Mucosa of rectum (tissue), 2 donors: ENCODE data around the gene CD300LD.

Experiments used
- H3K27ac ChIP-seq, 2 donors: one replicate each; pipeline ENCODE4 v1.7.0; 2013; ENCODE audit warnings: inconsistent platforms in 2 of 2, low read depth in 2 of 2, low read length in 2 of 2
- H3K27me3 ChIP-seq, 2 donors: one replicate each; pipeline ENCODE4 v1.7.0; 2013; ENCODE audit warnings: low read length in 2 of 2; ENCODE audit not compliant: control insufficient read depth in 2 of 2, insufficient read depth in 2 of 2
- H3K36me3 ChIP-seq, 2 donors: one replicate each; pipeline ENCODE4 v1.7.0; 2013; ENCODE audit warnings: low read length in 2 of 2; ENCODE audit not compliant: control insufficient read depth in 2 of 2, insufficient read depth in 2 of 2
- H3K4me1 ChIP-seq, 2 donors: one replicate each; pipeline ENCODE4 v1.7.0; 2013; ENCODE audit warnings: low read length in 2 of 2, mild to moderate bottlenecking in 1 of 2; ENCODE audit not compliant: control insufficient read depth in 2 of 2, insufficient read depth in 2 of 2
- H3K4me3 ChIP-seq, 2 donors: one replicate each; pipeline ENCODE4 v1.7.0; 2013; ENCODE audit warnings: low read length in 2 of 2
- H3K9ac ChIP-seq, 2 donors: one replicate each; pipeline ENCODE4 v1.7.0; 2013; ENCODE audit warnings: low read length in 2 of 2, low read depth in 1 of 2, mild to moderate bottlenecking in 1 of 2
- H3K9me3 ChIP-seq, 2 donors: one replicate each; pipeline ENCODE4 v1.7.0; 2013; ENCODE audit warnings: low read length in 2 of 2; ENCODE audit not compliant: control insufficient read depth in 2 of 2
- donor health status: healthy.
- donor health status: Normal muscosa, but diverticular disease.

The CD300LD gene

GRCh38 chr17:74599023-74599399 lies 6.9 kb upstream of the CD300LD start:
- H3K9me3 ChIP-seq: no peaks in the 10 kb centered on the region
- no peak overlapping the region for H3K27ac ChIP-seq
- peaks cover 0 to 2% of the 10 kb centered on the region in 2 donors for H3K4me1 ChIP-seq
- no peak overlapping the region for H3K4me3 ChIP-seq
- no peaks in the 10 kb centered on the region for H3K36me3 ChIP-seq
- H3K9ac ChIP-seq: no peak overlapping the region
- peaks cover 0 to 3% of the 10 kb centered on the region in 2 donors for H3K27me3 ChIP-seq

- H3K9me3 ChIP-seq: no peaks in the 10 kb centered on the region
- H3K9ac ChIP-seq: no peak overlapping the region
- H3K4me1 ChIP-seq: peaks cover 0 to 2% of the 10 kb centered on the region in 2 donors
- H3K27ac ChIP-seq: no peak overlapping the region
- peaks cover 0 to 3% of the 10 kb centered on the region in 2 donors for H3K27me3 ChIP-seq
- H3K4me3 ChIP-seq: no peak overlapping the region
- no peaks in the 10 kb centered on the region for H3K36me3 ChIP-seq
These were observed 6.4 kb upstream of the CD300LD start for GRCh38 chr17:74598346-74599022.

GRCh38 chr17:74597069-74597790 lies 5.1 kb upstream of the CD300LD start:
- Histone ChIP-seq H3K27me3 (peaks cover 0 to 3% of the 10 kb centered on the region in 2 donors), H3K36me3 (no peaks in the 10 kb centered on the region), H3K4me1 (peaks cover 0 to 2% of the 10 kb centered on the region in 2 donors), H3K27ac (no peak overlapping the region), H3K4me3 (no peak overlapping the region), H3K9me3 (no peaks in the 10 kb centered on the region), H3K9ac (no peak overlapping the region)

- H3K36me3 ChIP-seq: no peaks in the 10 kb centered on the region
- peaks cover 0 to 3% of the 10 kb centered on the region in 2 donors for H3K27me3 ChIP-seq
- peaks cover 0 to 2% of the 10 kb centered on the region in 2 donors for H3K4me1 ChIP-seq
- H3K27ac ChIP-seq: no peak overlapping the region
- no peak overlapping the region for H3K9ac ChIP-seq
- no peaks in the 10 kb centered on the region for H3K9me3 ChIP-seq
- no peak overlapping the region for H3K4me3 ChIP-seq
These were observed 3.1 kb upstream of the CD300LD start for GRCh38 chr17:74595037-74595750.

- no peak overlapping the region for H3K4me3 ChIP-seq
- H3K4me1 ChIP-seq: no peaks in the 10 kb centered on the region
- no peak overlapping the region for H3K9ac ChIP-seq
- no peaks in the 10 kb centered on the region for H3K36me3 ChIP-seq
- no peak overlapping the region for H3K27ac ChIP-seq
- no peaks in the 10 kb centered on the region for H3K9me3 ChIP-seq
- H3K27me3 ChIP-seq: no peaks in the 10 kb centered on the region
These were observed 580 bp downstream of the CD300LD start for GRCh38 chr17:74591503-74591902.

- Histone ChIP-seq H3K4me1 (no peaks in the 10 kb centered on the region), H3K27ac (no peak overlapping the region), H3K4me3 (no peak overlapping the region), H3K9ac (no peak overlapping the region), H3K36me3 (no peaks in the 10 kb centered on the region), H3K9me3 (no peaks in the 10 kb centered on the region), H3K27me3 (no peaks in the 10 kb centered on the region)
These were observed 6.4 kb downstream of the CD300LD start for GRCh38 chr17:74585711-74586110.

- H3K27me3 ChIP-seq: no peaks in the 10 kb centered on the region
- no peaks in the 10 kb centered on the region for H3K9me3 ChIP-seq
- no peaks in the 10 kb centered on the region for H3K4me1 ChIP-seq
- no peak overlapping the region for H3K27ac ChIP-seq
- no peak overlapping the region for H3K9ac ChIP-seq
- H3K36me3 ChIP-seq: no peaks in the 10 kb centered on the region
- no peak overlapping the region for H3K4me3 ChIP-seq
These were observed 7.6 kb downstream of the CD300LD start for GRCh38 chr17:74584292-74585060.

GRCh38 chr17:74582633-74583032 lies 9.4 kb downstream of the CD300LD start:
- no peaks in the 10 kb centered on the region for H3K27me3 ChIP-seq
- no peak overlapping the region for H3K9ac ChIP-seq
- H3K27ac ChIP-seq: no peak overlapping the region
- no peak overlapping the region for H3K4me3 ChIP-seq
- no peaks in the 10 kb centered on the region for H3K36me3 ChIP-seq
- no peaks in the 10 kb centered on the region for H3K4me1 ChIP-seq
- H3K9me3 ChIP-seq: no peaks in the 10 kb centered on the region

- no peaks in the 10 kb centered on the region for H3K9me3 ChIP-seq
- no peaks in the 10 kb centered on the region for H3K4me1 ChIP-seq
- no peak overlapping the region for H3K4me3 ChIP-seq
- H3K36me3 ChIP-seq: no peaks in the 10 kb centered on the region
- H3K27me3 ChIP-seq: no peaks in the 10 kb centered on the region
- H3K27ac ChIP-seq: no peak overlapping the region
- no peak overlapping the region for H3K9ac ChIP-seq
These were observed 12.2 kb downstream of the CD300LD start for GRCh38 chr17:74579900-74580299.
